GM15510 (cell line): ENCODE results near the gene MRPL38.

Source experiments
- POLR2A ChIP-seq: IDR thresholded peaks from 3 replicates; pipeline ENCODE4 v1.6.1; 2011; ENCODE audit warnings: borderline replicate concordance; ENCODE audit not compliant: insufficient read length; ENCODE audit errors: extremely low read depth

MRPL38 gene

GRCh38 chr17:75895370-75896155 lies 9.1 kb downstream of the MRPL38 start:
- no peak for TF ChIP-seq POLR2A

- TF ChIP-seq POLR2A, result no peak
These were observed 10.5 kb downstream of the MRPL38 start for GRCh38 chr17:75894049-75894733.

- TF ChIP-seq POLR2A, result no peak
These were observed 11.2 kb downstream of the MRPL38 start for GRCh38 chr17:75893305-75894048.

- no peak for TF ChIP-seq POLR2A
These were observed 12.0 kb downstream of the MRPL38 start for GRCh38 chr17:75892556-75893224.

- TF ChIP-seq POLR2A, result no peak
These were observed 12.8 kb downstream of the MRPL38 start for GRCh38 chr17:75891605-75892555.

GRCh38 chr17:75891022-75891604 lies 13.6 kb downstream of the MRPL38 start:
- no peak for TF ChIP-seq POLR2A

GRCh38 chr17:75889454-75889853 lies 15.2 kb downstream of the MRPL38 start:
- TF ChIP-seq POLR2A, result no peak

GRCh38 chr17:75888484-75888883 lies 16.2 kb downstream of the MRPL38 start:
- TF ChIP-seq POLR2A, result no peak

- no peak for TF ChIP-seq POLR2A
These were observed 19.3 kb downstream of the MRPL38 start for GRCh38 chr17:75885431-75885830.

GRCh38 chr17:75881678-75882454 lies 22.8 kb downstream of the MRPL38 start:
- TF ChIP-seq POLR2A, result no peak

- no peak for TF ChIP-seq POLR2A
These were observed 24.4 kb downstream of the MRPL38 start for GRCh38 chr17:75880266-75880665.

- TF ChIP-seq POLR2A, result no peak
These were observed 26.3 kb downstream of the MRPL38 start, which contains the start of gene TRIM47 for GRCh38 chr17:75878174-75878998. TRIM47 (minus strand) TSS chr17:75878581; CDS start chr17:75878548, 33 bp downstream.
